GM12892 (cell line): Measurements from ENCODE around the gene TMEM266.

Experiments
- POLR2A ChIP-seq: IDR thresholded peaks from 2 replicates; pipeline ENCODE4 v1.6.1; 2011; ENCODE audit warnings: low read depth, low read length, control low read depth
- POLR2AphosphoS5 ChIP-seq: IDR thresholded peaks from 2 replicates; pipeline ENCODE4 v1.6.1; 2011; ENCODE audit warnings: low read depth, low read length, control low read depth

DNA sequence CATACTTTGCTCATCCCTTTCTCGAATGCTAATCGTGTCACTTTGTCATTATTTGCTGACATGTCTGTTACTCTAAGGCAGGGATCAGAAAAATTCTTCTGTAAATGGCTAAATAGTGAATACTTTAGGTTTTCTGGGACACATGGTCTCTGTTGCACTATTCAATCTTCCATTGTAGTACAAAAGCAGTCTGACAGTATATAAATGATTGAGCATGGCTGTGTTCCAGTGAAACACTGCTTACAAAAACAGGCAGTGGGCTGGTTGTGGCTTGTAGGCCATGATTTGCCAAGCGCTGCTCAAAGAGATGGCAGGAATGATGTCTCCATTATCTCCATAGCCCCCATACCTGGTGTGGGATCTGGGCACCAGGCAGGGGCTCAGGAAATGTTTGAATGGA lies 45.6 kb downstream of the TMEM266 start:
- no peak for TF ChIP-seq POLR2A
- no peak for TF ChIP-seq POLR2AphosphoS5
